HCT116 (cell line): Measurements from ENCODE around the gene SPR.

ENCODE experiments used
- EZH2 ChIP-seq: fragments of 200-600 bp; sonication (generic); IDR thresholded peaks from 2 replicates; pipeline ENCODE4 v1.6.1; 2017; ENCODE audit warnings: antibody characterized with exemption, mixed run types
- JUND ChIP-seq: IDR thresholded peaks from 2 replicates; pipeline ENCODE4 v1.6.1; 2012
- RAD21 ChIP-seq: IDR thresholded peaks from 2 replicates; pipeline ENCODE4 v1.6.1; 2012; ENCODE audit warnings: low read depth, mild to moderate bottlenecking
- SP1 ChIP-seq: IDR thresholded peaks from 2 replicates; pipeline ENCODE4 v1.6.1; 2012; ENCODE audit warnings: low read depth
- SRF ChIP-seq: IDR thresholded peaks from 2 replicates; pipeline ENCODE4 v1.6.1; 2012; ENCODE audit warnings: low read depth
- TF ChIP-seq, protein P1 (sequence below), 3 experiments: fragments of 200-600 bp in 1 of 3; sonication (generic) in 1 of 3; IDR thresholded peaks in 2 of 3; conservative IDR thresholded peaks in 1 of 3; 2 replicates each; pipeline ENCODE4 v1.5.1; 2012 to 2017; ENCODE audit warnings: low read depth in 2 of 3, low read length in 2 of 3, antibody characterized with exemption in 1 of 3, borderline replicate concordance in 1 of 3, control low read depth in 1 of 3, mild to moderate bottlenecking in 1 of 3, mixed read lengths in 1 of 3, mixed run types in 1 of 3, moderate library complexity in 1 of 3; ENCODE audit not compliant: insufficient read depth in 1 of 3

DNA sequence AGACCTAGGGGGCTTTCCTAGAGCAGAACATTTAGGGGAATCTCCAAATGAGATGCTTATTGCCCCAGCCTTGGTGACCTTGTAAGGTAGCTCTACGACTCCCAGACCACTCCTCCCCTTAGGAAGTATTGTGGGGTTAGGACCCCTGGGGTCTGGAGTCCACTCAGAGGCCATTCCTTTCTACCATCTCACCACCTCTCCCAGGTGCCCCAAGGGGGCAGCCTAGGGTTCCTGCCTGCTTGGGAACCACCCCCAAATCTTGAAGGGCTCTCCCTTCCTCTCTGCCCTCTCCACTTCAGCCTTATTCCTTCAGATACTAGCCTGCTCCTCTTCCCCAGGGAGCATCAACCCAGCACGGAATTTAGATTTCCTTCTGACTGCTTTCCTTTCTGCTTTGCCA, 43.9 kb upstream of the SPR start:
- TF ChIP-seq, protein P1, sequence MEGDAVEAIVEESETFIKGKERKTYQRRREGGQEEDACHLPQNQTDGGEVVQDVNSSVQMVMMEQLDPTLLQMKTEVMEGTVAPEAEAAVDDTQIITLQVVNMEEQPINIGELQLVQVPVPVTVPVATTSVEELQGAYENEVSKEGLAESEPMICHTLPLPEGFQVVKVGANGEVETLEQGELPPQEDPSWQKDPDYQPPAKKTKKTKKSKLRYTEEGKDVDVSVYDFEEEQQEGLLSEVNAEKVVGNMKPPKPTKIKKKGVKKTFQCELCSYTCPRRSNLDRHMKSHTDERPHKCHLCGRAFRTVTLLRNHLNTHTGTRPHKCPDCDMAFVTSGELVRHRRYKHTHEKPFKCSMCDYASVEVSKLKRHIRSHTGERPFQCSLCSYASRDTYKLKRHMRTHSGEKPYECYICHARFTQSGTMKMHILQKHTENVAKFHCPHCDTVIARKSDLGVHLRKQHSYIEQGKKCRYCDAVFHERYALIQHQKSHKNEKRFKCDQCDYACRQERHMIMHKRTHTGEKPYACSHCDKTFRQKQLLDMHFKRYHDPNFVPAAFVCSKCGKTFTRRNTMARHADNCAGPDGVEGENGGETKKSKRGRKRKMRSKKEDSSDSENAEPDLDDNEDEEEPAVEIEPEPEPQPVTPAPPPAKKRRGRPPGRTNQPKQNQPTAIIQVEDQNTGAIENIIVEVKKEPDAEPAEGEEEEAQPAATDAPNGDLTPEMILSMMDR (IDR thresholded peaks at IDR 0.05 in 2 of 3, conservative IDR thresholded peaks at IDR 0.05 in 1 of 3; ENCODE audit: borderline replicate concordance in 1 of 3, insufficient read depth in 1 of 3, low read depth in 2 of 3, low read length in 2 of 3): peak in 2 of 3 experiments; percentile 15 to 21; a peak in 1 of 6 replicates
- no peak for TF ChIP-seq SP1
- no peak for TF ChIP-seq EZH2
- no peak for TF ChIP-seq RAD21
- no peak for TF ChIP-seq JUND
- no peak for TF ChIP-seq SRF
